CD14-positive monocyte (primary cell): ENCODE data around the gene ATXN1. TPM values are rescaled to one million over a fixed set of nuclear protein-coding genes. Genes with fewer than 3 reads are reported as not detected.
A peak's percentile ranks its signal among the peaks of the same experiment; 100 is the strongest.

Experiments used
- DNase-seq, 3 donors: peaks; one replicate each; pipeline ENCODE4 v3.0.0-alpha.2; 2011 to 2022
- H2AFZ ChIP-seq: 2 replicates; pipeline ENCODE4 v1.6.0; 2012; ENCODE audit warnings: mild to moderate bottlenecking, low read depth, low read length, inconsistent platforms; ENCODE audit not compliant: insufficient read depth, poor library complexity, severe bottlenecking
- H3K27ac ChIP-seq, 2 donors: 1 replicate in 1 of 2; 2 replicates in 1 of 2; pipeline ENCODE4 v1.5.1; 2012 to 2013; ENCODE audit warnings: low read length in 2 of 2, control low read depth in 1 of 2, inconsistent platforms in 1 of 2, low read depth in 1 of 2, mild to moderate bottlenecking in 1 of 2
- H3K27me3 ChIP-seq, 2 donors: one replicate each; pipeline versions ENCODE4 v1.6.0 to v1.6.1; 2011 to 2013; ENCODE audit warnings: low read length in 2 of 2; ENCODE audit not compliant: control insufficient read depth in 2 of 2, insufficient read depth in 2 of 2
- H3K36me3 ChIP-seq, 2 donors: replicated peaks in 1 of 2; 1 replicate in 1 of 2; 2 replicates in 1 of 2; pipeline versions ENCODE4 v1.5.1 to v1.6.1; 2012 to 2013; ENCODE audit warnings: low read length in 2 of 2, control low read depth in 1 of 2, inconsistent platforms in 1 of 2, mild to moderate bottlenecking in 1 of 2; ENCODE audit not compliant: insufficient read depth in 2 of 2, control insufficient read depth in 1 of 2
- H3K4me1 ChIP-seq, 2 donors: 1 replicate in 1 of 2; 2 replicates in 1 of 2; pipeline versions ENCODE4 v1.5.1 to v1.6.1; 2012 to 2013; ENCODE audit warnings: low read length in 2 of 2, control low read depth in 1 of 2, inconsistent platforms in 1 of 2, mild to moderate bottlenecking in 1 of 2, moderate library complexity in 1 of 2; ENCODE audit not compliant: insufficient read depth in 2 of 2, control insufficient read depth in 1 of 2
- H3K4me2 ChIP-seq: replicated peaks from 2 replicates; pipeline ENCODE3; 2012; ENCODE audit warnings: low read length, moderate library complexity, mild to moderate bottlenecking; ENCODE audit not compliant: poor library complexity, severe bottlenecking; ENCODE audit errors: extremely low read depth
- H3K4me3 ChIP-seq, 3 experiments: fragments of 200-600 bp in 1 of 3; sonication (generic) in 1 of 3; replicated peaks in 1 of 3; 1 replicate in 2 of 3; 2 replicates in 1 of 3; pipeline ENCODE4 v1.5.1; 2011 to 2013; ENCODE audit warnings: low read length in 3 of 3, mild to moderate bottlenecking in 3 of 3, control low read depth in 2 of 3, low read depth in 2 of 3, inconsistent platforms in 1 of 3, moderate library complexity in 1 of 3
- H3K79me2 ChIP-seq: 2 replicates; pipeline ENCODE4 v1.6.0; 2012; ENCODE audit warnings: mild to moderate bottlenecking, control low read depth, inconsistent platforms, low read length, moderate library complexity; ENCODE audit not compliant: insufficient read depth
- H3K9ac ChIP-seq: 2 replicates; pipeline ENCODE4 v1.6.0; 2017; ENCODE audit warnings: low read length, mild to moderate bottlenecking; ENCODE audit not compliant: insufficient read depth, poor library complexity, severe bottlenecking
- H3K9me3 ChIP-seq, 2 donors: replicated peaks in 1 of 2; 1 replicate in 1 of 2; 2 replicates in 1 of 2; pipeline versions ENCODE4 v1.5.1 to v1.6.1; 2012 to 2013; ENCODE audit warnings: low read length in 2 of 2, control low read depth in 1 of 2; ENCODE audit not compliant: control insufficient read depth in 1 of 2, insufficient read depth in 1 of 2
- H4K20me1 ChIP-seq: 2 replicates; pipeline ENCODE4 v1.6.0; 2012; ENCODE audit warnings: mild to moderate bottlenecking, low read length, control low read depth, moderate library complexity; ENCODE audit not compliant: insufficient read depth
- H3K27ac Mint-ChIP-seq, 7 donors: one replicate each; pipeline ENCODE4 v1.8.0; 2020; ENCODE audit warnings: mild to moderate bottlenecking in 7 of 7, mixed read lengths in 7 of 7, moderate library complexity in 6 of 7, inconsistent platforms in 2 of 7
- H3K27me3 Mint-ChIP-seq, 3 donors: one replicate each; pipeline ENCODE4 v1.8.0; 2021 to 2022; ENCODE audit warnings: low read depth in 3 of 3, mild to moderate bottlenecking in 3 of 3, mixed read lengths in 3 of 3, moderate library complexity in 3 of 3, inconsistent platforms in 1 of 3
- H3K36me3 Mint-ChIP-seq, 2 donors: one replicate each; pipeline ENCODE4 v1.8.0; 2020; ENCODE audit warnings: mixed read lengths in 2 of 2, inconsistent platforms in 1 of 2, mild to moderate bottlenecking in 1 of 2
- H3K4me1 Mint-ChIP-seq: one replicate; pipeline ENCODE4 v1.8.0; 2020; ENCODE audit warnings: mild to moderate bottlenecking, mixed read lengths
- H3K4me3 Mint-ChIP-seq, 2 donors: one replicate each; pipeline ENCODE4 v1.8.0; 2020; ENCODE audit warnings: mild to moderate bottlenecking in 2 of 2, mixed read lengths in 2 of 2, moderate library complexity in 1 of 2
- H3K9me3 Mint-ChIP-seq, 7 donors: one replicate each; pipeline ENCODE4 v1.8.0; 2020 to 2022; ENCODE audit warnings: mixed read lengths in 7 of 7, mild to moderate bottlenecking in 6 of 7, moderate library complexity in 6 of 7, inconsistent platforms in 2 of 7
- CTCF ChIP-seq: fragments of 200-600 bp; IDR thresholded peaks from one replicate; pipeline ENCODE4 v1.8.0; 2022; ENCODE audit warnings: antibody characterized with exemption, mild to moderate bottlenecking
- WGBS: methylation state at CpG from one replicate; pipeline ENCODE4 v1.1.5; 2013; ENCODE audit warnings: missing lambda C conversion rate; ENCODE audit not compliant: insufficient coverage; 5-methylcytosine and 5-hydroxymethylcytosine counted together
- intact Hi-C, 2 donors: fragments of 100-400 bp; cut with micrococcal nuclease; formaldehyde crosslinking; loops; one replicate each; pipeline versions ENCODE4 v1.15.0 to v1.15.1; 2023
- polyA plus RNA-seq, 3 donors: library from polyadenylated mRNA; depleted of rRNA in 1 of 3; unstranded in 2 of 3; stranded (reverse) in 1 of 3; fragments of 300-500 nt in 2 of 3; fragments of >200 nt in 1 of 3; fragmentation: Illumina TruSeq in 2 of 3; gene quantifications; 1 replicate in 2 of 3; 2 replicates in 1 of 3; pipeline ENCODE4 v1.2.3, GENCODE V29; 2012 to 2021

Gene ATXN1
- polyA plus RNA-seq, 3 donors: 8.8 to 19.1 (median 10.9) TPM

DNA sequence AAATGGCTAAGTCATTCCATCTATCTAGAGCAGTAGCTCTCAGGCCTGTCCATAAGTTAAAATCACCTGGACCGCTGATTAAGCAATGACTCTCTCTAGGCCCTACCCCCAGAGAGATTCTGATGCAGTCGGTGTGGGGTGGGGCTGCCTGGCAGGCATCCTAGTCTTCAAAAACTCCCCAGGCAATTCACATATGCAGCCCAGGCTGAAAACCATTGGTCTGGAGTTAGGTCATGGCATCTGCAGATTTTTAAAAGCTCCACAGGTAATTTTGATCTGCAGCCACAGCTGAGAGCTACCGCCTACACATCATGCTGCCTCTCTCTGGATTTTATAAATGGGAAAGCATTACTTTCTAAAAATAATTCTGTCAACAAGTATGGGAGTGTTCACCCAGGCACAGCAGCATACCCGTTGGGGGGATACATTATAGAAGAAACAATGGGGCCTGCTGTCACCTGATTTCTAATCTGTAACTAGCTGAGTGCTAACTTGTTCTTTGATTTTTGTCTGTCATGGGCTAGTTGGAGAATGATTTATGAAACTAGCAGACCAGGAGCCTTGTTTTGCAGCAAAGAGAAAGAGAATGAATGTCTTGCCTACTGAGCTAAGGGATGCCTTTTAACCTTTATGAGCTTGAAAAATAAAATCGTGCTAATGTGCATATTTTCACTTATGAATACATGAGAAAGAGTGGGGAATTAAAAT lies 44.1 kb upstream of the ATXN1 start:
- intact Hi-C loops: no loop called here
- peaks cover 31 to 33% of the 10 kb centered on the region in 2 donors for H3K4me1 ChIP-seq
- H4K20me1 ChIP-seq: no peaks in the 10 kb centered on the region
- H3K79me2 ChIP-seq: no peaks in the 10 kb centered on the region
- H3K9me3 ChIP-seq: peaks cover 0 to 3% of the 10 kb centered on the region in 2 donors
- Mint-ChIP-seq H3K4me3 (no peak overlapping the region), H3K27ac (peak overlapping the region in 2 of 7 donors; percentile 1 to 68), H3K9me3 (peaks cover 4 to 26% (median 16%) of the 10 kb centered on the region in 7 donors), H3K27me3 (peaks cover 0 to 4% (median 0%) of the 10 kb centered on the region in 3 donors), H3K36me3 (peaks cover under 1 to 7% of the 10 kb centered on the region in 2 donors), H3K4me1 (peaks cover 33% of the 10 kb centered on the region)
- no peaks in the 10 kb centered on the region for H3K36me3 ChIP-seq
- peak overlapping the region; percentile 75 for H2AFZ ChIP-seq
- DNase-seq: no peak
- peak overlapping the region in 1 of 3 experiments; percentile 48 for H3K4me3 ChIP-seq
- peak overlapping the region; percentile 59 for H3K4me2 ChIP-seq
- H3K27me3 ChIP-seq: no peaks in the 10 kb centered on the region
- TF ChIP-seq CTCF: no peak
- H3K9ac ChIP-seq: peak overlapping the region; percentile 15
- H3K27ac ChIP-seq: no peak overlapping the region
- WGBS: 57% methylated on average over 1 of the region's 5 CpGs

DNA sequence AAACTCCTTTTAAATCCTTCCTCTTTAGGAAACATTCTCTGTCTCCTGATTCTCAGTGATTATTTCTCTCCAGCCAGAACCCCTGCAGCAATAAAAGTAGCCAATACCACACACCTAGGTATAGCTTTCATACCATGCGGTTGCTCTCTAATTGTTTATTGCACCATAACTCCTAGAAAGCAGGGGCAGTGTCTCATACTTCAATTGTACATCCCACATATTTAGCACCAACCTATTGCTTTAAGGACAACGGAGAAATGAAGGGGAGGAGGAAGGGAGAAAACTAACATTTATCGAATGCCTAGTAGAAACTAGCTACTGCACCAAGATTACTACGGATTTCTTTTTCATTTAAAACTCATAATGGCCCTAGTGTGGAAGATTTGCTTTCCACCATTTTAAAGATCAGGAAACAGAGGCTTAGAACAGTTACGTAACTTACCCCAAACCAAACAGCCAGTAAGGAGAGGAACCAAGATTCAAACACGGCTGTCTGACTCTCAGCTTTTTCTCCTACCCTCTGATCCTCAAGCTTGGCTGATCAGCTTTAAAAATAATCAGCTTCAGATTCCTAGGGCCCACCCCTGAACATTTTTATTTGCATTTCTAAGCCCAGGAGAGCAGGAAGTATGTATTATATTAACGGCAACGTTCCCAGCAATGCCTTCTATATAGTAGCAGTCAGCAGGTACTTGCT lies 43.4 kb upstream of the ATXN1 start:
- Histone ChIP-seq H3K27me3 (no peaks in the 10 kb centered on the region), H3K4me1 (peaks cover 34 to 37% of the 10 kb centered on the region in 2 donors), H3K79me2 (no peaks in the 10 kb centered on the region), H4K20me1 (no peaks in the 10 kb centered on the region), H3K9ac (peak overlapping the region; percentile 15), H3K36me3 (no peaks in the 10 kb centered on the region), H3K4me3 (peak overlapping the region in 1 of 3 experiments; percentile 48), H3K9me3 (peaks cover 0 to 3% of the 10 kb centered on the region in 2 donors), H3K27ac (no peak overlapping the region), H3K4me2 (peak overlapping the region; percentile 59), H2AFZ (peak overlapping the region; percentile 75)
- Mint-ChIP-seq H3K27me3 (peaks cover 0 to 4% (median 0%) of the 10 kb centered on the region in 3 donors), H3K9me3 (peaks cover 0 to 19% (median 9%) of the 10 kb centered on the region in 7 donors), H3K27ac (peak overlapping the region in 3 of 7 donors; percentile 1 to 85 (median 73)), H3K4me1 (peaks cover 40% of the 10 kb centered on the region), H3K36me3 (peaks cover 0 to 2% of the 10 kb centered on the region in 2 donors), H3K4me3 (peak overlapping the region; percentile 54 to 83)
- DNase-seq: peak; percentile 8 to 22 (median 18)
- TF ChIP-seq CTCF: no peak
- 0% methylated on average over 2 of the region's 8 CpGs for WGBS
- intact Hi-C loops: no loop called here
